HG02852 (cell line): ENCODE results near the gene LRRTM4.
"Not testable (repeated sequence)": the region's sequence is repeated elsewhere in the genome, so short reads cannot be mapped to it uniquely, and the experiment has no call there.

ENCODE experiments used
- ATAC-seq: cut with Tn5 transposase; IDR thresholded peaks from one replicate; pipeline ENCODE4 v1.9.1; 2021; ENCODE audit warnings: mild to moderate bottlenecking, moderate library complexity; ENCODE audit not compliant: unreplicated experiment

Gene LRRTM4

DNA sequence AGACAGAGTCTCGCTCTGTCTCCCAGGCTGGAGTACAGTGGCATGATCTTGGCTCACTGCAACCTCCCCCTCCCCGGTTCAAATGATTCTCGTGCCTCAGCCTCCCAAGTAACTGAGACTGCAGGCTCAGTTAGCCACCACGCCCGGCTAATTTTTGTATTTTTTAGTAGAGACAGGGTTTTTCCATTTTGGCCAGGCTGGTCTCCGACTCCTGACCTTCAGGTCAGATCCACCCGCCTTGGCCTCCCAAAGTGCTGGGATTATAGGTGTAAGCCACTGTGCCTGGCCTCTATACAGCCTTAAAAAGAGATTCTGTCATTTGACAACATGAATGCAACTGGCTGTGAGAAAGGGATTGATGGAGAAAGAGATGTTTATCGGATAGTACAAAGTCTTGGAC is 426.7 kb downstream of the LRRTM4 start:
- ATAC-seq: not testable (repeated sequence)

DNA sequence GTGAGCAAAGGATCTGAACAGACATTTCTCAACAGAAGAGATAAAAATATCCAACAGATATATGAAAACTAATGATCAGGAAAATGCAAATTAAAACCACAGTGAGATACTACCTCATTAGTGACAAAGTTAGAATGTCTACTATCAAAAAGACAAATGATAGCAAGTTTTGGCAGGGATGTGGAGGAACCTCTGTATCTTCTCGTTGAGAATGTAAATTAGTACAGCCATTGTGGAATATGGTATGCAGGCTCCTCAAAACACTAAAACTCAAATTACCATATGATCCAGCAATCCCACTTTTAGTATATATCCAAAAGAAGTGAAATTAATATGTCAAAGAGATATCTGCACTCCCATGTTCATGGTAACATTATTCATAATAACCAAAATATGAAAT is 427.1 kb downstream of the LRRTM4 start:
- ATAC-seq: no peak

DNA sequence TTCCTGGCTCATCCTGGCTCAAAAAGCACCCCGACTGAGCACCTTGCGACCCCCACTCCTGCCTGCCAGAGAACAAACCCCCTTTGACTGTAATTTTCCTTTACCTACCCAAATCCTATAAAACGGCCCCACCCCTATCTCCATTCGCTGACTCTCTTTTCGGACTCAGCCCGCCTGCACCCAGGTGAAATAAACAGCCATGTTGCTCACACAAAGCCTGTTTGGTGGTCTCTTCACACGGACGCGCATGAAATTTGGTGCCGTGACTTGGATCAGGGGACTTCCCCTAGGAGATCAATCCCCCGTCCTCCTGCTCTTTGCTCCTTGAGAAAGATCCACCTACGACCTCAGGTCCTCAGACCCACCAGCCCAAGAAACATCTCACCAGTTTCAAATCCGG is 433.8 kb downstream of the LRRTM4 start:
- ATAC-seq: not testable (repeated sequence)

GRCh38 chr2:77087987-77088414 is 434.2 kb downstream of the LRRTM4 start:
- ATAC-seq: no peak

- no peak for ATAC-seq
Measured at GRCh38 chr2:77086478-77086877, 435.7 kb downstream of the LRRTM4 start.

DNA sequence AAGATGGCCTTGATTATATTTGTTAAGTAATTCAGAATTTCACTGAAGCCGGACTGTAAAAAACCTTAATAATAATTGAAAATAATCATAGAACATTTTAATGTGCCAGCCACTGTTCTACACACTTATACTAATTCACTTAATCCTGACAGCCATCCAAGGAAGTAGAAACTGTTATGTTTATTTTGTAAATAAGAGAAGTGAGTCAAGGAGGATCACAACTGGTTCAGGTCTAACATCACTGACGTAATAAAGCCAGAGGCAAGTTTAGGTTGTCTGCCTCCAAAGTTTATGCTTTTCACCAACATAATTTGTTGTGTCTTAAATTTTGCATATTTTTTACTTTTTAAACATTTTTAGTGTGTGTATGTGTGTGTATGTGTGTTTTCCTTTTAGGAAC is 436.1 kb downstream of the LRRTM4 start:
- no peak for ATAC-seq

GRCh38 chr2:77085561-77085960 is 436.6 kb downstream of the LRRTM4 start:
- ATAC-seq: no peak

DNA sequence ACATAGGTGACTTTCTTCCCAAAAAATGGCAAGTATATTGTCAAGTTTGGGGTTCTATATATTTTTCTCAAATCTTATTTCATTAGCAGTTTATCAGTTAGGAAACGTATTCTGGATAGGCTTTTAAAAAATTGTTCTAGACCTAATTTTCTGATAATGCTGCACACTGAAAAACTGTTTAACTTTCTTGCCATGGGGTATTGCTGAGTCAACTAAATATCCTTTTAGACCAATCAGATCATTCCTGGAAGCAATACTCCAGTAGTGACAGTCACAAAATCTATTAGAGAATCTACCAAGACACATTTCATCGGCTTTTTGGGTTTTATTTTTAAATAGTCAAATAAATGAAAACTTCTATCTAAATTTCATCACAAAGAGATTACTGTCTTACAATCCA is 440.6 kb downstream of the LRRTM4 start:
- no peak for ATAC-seq

- no peak for ATAC-seq
Measured at GRCh38 chr2:77064324-77064723, 457.9 kb downstream of the LRRTM4 start.

GRCh38 chr2:77054938-77055337 is 467.2 kb downstream of the LRRTM4 start:
- ATAC-seq: no peak

DNA sequence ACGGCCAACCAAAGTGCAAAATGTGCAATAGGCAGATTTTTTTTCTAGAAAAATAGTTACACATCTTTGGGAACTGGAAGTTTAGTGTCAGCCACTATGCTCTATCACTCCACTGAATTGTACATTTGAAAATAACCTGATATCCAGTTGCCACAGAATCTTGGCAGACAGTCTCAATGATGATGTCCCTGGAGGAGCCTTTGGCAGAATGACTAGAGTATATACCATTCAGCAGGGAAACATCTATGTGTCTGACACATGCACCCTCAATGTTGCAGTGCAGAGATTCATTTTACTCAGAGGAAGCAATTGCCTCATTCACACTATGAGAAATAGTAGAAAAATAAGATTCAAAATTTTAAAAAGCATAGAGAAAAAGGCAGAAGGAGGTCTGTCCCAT is 475.8 kb downstream of the LRRTM4 start:
- no peak for ATAC-seq

DNA sequence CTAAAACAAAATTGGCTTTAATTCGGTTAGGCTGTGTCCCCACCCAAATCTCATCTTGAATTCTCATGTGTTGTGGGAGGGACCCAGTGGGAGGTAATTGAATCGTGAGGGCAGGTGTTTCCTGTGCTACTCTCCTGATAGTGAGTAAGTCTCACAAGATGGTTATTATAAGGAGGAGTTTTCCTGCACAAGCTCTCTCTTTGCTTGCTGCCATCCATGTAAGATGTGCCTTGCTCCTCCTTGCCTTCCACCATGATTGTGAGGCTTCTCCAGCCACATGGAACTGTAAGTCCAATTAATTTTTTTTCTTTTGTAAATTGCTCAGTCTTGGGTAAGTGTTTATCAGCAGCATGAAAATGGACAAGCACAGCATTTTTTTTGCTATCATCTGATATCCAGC is 476.7 kb downstream of the LRRTM4 start:
- ATAC-seq: not testable (repeated sequence)

GRCh38 chr2:77034445-77034844 is 487.7 kb downstream of the LRRTM4 start:
- ATAC-seq: no peak

GRCh38 chr2:77029237-77029636 is 492.9 kb downstream of the LRRTM4 start:
- not testable (repeated sequence) for ATAC-seq

DNA sequence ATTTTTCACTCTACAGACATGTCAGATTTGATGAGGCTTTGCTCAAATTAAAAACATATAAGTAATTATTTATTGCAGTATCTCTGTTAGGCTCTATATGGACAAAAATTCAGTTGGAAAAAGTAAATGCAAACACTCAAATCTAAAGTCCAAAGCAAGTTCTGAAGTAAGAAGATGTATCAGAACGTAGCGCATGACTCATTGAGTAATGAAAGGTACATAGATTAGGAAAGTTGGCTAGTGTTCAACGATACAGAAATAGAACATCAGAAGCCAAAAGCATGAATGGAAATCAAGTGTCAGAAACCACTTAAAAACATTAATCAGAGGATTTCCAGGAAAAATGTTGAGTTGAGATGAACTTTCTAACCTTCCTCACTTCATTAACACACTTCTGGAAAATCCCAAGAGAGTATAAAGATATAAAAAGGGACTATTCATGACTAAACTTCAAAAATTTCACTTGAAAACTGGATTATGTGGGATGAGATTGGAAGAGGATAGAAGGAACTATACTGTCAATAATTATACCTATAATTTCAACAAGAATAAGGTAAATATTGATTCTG is 494.1 kb downstream of the LRRTM4 start:
- no peak for ATAC-seq

GRCh38 chr2:77025714-77026113 is 496.5 kb downstream of the LRRTM4 start:
- no peak for ATAC-seq

- no peak for ATAC-seq
Measured at GRCh38 chr2:77021161-77021560, 501.0 kb downstream of the LRRTM4 start.

GRCh38 chr2:77018219-77018618 is 504.0 kb downstream of the LRRTM4 start:
- ATAC-seq: no peak

GRCh38 chr2:77017355-77017745 is 504.8 kb downstream of the LRRTM4 start:
- no peak for ATAC-seq

GRCh38 chr2:77016443-77017354 is 505.5 kb downstream of the LRRTM4 start:
- ATAC-seq: no peak

- no peak for ATAC-seq
Measured at GRCh38 chr2:77013953-77014352, 508.2 kb downstream of the LRRTM4 start.

- no peak for ATAC-seq
Measured at GRCh38 chr2:77013457-77013856, 508.7 kb downstream of the LRRTM4 start.
